GM10248 (cell line): ENCODE measurements around the gene CNTN4.

Source experiments
- CTCF ChIA-PET: fragments of 300-600 bp; sonication (Branson Sonifier 250); formaldehyde crosslinking; extraction: SDS; loops from one replicate; lab custom pipeline; 2021; ENCODE audit warnings: antibody characterized with exemption; lab: Yijun Ruan, JAX
- POLR2A ChIA-PET: fragments of 350-650 bp; sonication (Branson Sonifier 250); formaldehyde crosslinking; extraction: SDS; loops from one replicate; lab custom pipeline; 2020; ENCODE audit warnings: antibody characterized with exemption; lab: Yijun Ruan, JAX
- DNase-seq: peaks from one replicate; pipeline ENCODE4 v3.0.0; 2012; ENCODE audit errors: extremely low spot score
- TF ChIP-seq, protein P1 (sequence below): IDR thresholded peaks from 2 replicates; pipeline ENCODE4 v1.5.1; 2012; ENCODE audit warnings: mild to moderate bottlenecking, low read depth; ENCODE audit errors: extremely low read depth, missing control alignments, control extremely low read depth

The CNTN4 gene

DNA sequence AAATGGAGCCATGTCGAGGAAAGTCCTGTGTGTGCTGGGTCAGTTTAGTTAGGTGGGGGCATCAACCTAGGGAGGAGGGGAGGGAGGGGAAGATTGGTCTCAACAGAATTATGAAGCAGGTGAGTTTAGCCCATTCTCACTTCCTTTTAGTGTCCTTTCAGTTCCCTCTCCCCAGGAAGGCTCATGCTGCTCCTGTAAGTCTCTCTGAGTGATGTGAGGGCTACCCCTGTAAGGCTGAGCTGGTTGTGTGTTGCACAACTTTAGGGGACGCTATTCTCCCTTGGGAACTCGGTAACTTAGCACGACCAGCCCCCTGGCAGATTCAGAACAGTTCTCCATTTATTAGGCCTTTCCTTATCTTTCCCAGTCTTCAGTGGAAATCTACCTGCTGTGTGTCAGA lies 990.4 kb downstream of the CNTN4 start:
- TF ChIP-seq, protein P1, sequence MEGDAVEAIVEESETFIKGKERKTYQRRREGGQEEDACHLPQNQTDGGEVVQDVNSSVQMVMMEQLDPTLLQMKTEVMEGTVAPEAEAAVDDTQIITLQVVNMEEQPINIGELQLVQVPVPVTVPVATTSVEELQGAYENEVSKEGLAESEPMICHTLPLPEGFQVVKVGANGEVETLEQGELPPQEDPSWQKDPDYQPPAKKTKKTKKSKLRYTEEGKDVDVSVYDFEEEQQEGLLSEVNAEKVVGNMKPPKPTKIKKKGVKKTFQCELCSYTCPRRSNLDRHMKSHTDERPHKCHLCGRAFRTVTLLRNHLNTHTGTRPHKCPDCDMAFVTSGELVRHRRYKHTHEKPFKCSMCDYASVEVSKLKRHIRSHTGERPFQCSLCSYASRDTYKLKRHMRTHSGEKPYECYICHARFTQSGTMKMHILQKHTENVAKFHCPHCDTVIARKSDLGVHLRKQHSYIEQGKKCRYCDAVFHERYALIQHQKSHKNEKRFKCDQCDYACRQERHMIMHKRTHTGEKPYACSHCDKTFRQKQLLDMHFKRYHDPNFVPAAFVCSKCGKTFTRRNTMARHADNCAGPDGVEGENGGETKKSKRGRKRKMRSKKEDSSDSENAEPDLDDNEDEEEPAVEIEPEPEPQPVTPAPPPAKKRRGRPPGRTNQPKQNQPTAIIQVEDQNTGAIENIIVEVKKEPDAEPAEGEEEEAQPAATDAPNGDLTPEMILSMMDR = no peak
- ChIA-PET POLR2A (no interaction called here), CTCF (interaction anchor here (0.9 to 1.9 kb wide), 2 partner anchors 8 to 20 kb away, joined by 3 to 5 read pairs; no protein-coding TSS in a partner anchor)
- DNase-seq = peak; percentile 63

DNA sequence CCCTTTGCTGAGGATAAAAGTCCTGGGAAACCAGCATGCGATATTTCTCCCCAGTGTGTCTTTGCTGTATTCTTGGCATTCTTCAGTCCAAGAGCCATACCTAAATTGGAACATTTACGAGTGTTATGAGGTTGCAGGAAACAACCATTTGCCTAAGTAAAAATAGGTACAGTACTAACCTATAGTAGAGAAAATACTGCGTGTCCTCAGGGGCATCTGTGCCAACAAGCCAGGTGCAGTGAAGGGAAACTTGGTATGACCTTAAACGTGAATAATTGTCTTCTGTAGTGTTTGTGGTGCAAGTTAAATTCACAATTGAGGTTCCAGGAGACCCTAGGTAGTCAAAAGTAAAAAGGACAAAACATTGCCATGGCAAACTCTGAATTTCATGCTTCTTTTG lies 999.3 kb downstream of the CNTN4 start:
- ChIA-PET POLR2A (no interaction called here), CTCF (interaction anchor here (1.6 kb wide), 2 partner anchors 10 to 20 kb away, joined by 3 to 5 read pairs; no protein-coding TSS in a partner anchor)
- no peak for DNase-seq
- TF ChIP-seq, protein P1 = no peak

DNA sequence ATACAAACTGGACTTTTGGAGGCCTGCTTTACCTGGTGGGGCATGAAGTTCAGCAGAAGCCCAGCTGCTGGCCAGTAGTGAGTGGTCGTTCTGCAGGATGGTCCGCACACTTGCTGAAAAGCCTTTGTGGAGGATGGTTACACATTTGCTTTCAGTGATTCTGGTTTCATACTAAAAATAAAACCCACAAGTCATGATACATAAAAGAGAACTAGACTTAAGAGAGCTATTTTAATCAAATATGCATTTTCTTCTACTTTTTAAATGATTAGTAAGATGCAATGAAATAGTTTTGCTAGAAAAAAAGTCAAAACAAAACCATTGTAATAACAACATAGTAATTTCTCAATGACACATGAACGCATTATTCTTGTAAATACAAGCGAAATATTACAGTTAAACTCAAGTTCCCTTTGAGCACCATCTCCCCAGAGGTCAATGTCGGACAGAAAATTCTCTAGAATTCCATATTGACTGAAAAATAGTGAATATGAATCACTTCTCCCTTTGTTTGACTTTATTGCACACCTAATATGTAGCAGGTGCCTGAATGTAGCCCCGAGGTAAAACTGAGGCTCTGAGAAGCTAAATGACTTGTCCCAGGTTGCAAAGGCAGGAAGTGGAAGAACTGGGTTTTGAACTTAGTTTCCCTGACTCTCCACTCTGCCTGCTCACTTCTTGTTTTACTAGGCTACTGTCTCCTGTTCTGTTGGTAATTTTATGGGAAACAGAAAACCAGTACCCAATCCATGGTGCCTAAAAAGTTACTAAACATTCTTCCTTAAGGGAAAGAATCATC lies 1003.2 kb downstream of the CNTN4 start:
- TF ChIP-seq, protein P1 = no peak
- ChIA-PET POLR2A (no interaction called here), CTCF (interaction anchor here (0.6 to 0.7 kb wide), 2 partner anchors 21 to 896 kb away, joined by 3 read pairs; no protein-coding TSS in a partner anchor)
- DNase-seq = no peak

DNA sequence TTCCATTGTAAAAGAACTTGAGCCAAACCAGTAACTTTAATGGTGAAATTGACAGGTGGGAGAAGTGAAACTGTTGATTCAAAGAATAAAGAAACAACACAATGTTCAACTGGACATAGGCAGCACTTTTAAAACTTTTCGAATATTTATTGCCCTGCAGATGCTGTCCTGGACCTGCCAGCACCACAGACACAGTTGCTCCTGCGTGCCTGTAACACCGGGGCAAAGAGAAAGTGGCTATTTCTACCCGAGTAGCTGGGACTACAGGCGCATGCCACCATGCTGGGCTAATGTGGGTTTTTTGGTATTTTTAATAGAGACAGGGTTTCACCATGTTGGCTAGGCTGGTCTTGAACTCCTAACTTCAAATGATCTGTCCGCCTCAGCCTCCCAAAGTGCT lies 1004.1 kb downstream of the CNTN4 start:
- TF ChIP-seq, protein P1 = no peak
- no peak for DNase-seq

DNA sequence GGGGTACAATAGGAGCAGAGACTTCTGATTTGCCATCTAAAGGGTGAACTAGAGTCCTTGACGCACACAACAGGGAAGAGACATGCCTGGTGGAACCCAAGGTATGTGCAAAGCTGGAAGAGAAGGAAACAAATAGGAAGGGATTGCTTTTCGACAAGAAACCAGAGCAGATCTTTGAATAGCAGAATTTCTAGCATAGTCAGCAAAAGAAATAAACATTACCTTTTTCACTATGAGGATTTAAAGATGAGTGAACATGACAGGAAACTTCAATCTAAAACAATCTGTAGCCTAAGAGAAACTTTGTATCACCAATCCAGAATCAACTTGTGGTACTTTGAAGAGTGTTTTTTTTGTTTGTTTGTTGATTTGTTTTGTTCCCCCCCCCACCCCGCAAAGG lies 1006.6 kb downstream of the CNTN4 start:
- ChIA-PET POLR2A (no interaction called here), CTCF (no interaction called here)
- DNase-seq = no peak
- TF ChIP-seq, protein P1 = no peak

More for the DNA sequence above, 1004.1 kb downstream of the CNTN4 start:
- ChIA-PET POLR2A (no interaction called here), CTCF (interaction anchor here (1.4 to 1.8 kb wide), 2 partner anchors 17 to 27 kb away, joined by 3 to 4 read pairs; no protein-coding TSS in a partner anchor)

DNA sequence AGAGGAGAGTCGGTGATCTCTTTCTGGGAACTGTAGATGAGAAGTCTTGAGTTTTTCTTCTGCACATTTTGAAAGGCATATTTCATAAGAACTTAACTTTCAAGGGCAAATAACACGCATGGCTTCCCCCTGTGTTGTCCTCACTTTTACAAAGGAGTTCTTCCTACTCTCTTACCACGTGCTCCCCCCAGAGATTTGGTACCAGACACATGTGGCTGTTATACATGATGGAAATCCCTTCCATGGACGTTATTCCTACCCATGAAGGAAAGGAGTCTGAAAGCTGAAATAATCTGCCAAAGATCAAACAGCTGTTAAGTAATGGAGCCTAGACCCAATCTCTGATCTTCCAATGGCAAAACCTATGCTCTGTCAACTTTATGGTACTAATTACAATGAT lies 1007.1 kb downstream of the CNTN4 start:
- ChIA-PET POLR2A (no interaction called here), CTCF (no interaction called here)
- TF ChIP-seq, protein P1 = no peak
- DNase-seq = no peak
